ENCODE measurements around the gene NCK2.

DNA sequence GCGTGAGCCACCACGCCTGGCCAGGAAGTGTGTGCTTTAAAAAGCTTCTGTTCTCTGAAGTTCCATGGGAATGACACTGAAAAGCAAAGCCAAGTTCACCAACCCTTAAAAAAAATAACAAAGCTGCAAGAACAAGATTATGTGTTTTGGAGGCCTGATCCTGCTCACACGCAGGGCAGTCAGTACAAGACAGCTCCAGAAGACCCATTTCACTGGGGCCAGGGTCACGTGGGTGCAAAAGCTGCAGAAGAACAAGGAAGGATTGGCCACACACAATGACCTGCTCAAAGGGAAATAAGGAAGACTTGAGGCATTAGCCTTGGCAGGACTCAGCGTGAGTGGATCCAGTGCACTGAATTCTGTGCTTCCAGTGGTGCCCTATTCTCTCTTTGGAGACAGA is 187.9 kb downstream of the NCK2 start:
- TF ChIP-seq EZH2 (IDR thresholded peaks at IDR 0.05; ENCODE audit: borderline replicate concordance, low read length) (no peak), CTCF (conservative IDR thresholded peaks at IDR 0.05 in 1 of 2, IDR thresholded peaks at IDR 0.05 in 1 of 2; ENCODE audit: extremely low read depth in 1 of 2, insufficient read depth in 1 of 2, low read depth in 1 of 2, low read length in 2 of 2) (no peak)
